ENCODE results near the gene HOXD10.
A peak's percentile ranks its signal among the peaks of the same experiment; 100 is the strongest.

The HOXD10 gene

DNA sequence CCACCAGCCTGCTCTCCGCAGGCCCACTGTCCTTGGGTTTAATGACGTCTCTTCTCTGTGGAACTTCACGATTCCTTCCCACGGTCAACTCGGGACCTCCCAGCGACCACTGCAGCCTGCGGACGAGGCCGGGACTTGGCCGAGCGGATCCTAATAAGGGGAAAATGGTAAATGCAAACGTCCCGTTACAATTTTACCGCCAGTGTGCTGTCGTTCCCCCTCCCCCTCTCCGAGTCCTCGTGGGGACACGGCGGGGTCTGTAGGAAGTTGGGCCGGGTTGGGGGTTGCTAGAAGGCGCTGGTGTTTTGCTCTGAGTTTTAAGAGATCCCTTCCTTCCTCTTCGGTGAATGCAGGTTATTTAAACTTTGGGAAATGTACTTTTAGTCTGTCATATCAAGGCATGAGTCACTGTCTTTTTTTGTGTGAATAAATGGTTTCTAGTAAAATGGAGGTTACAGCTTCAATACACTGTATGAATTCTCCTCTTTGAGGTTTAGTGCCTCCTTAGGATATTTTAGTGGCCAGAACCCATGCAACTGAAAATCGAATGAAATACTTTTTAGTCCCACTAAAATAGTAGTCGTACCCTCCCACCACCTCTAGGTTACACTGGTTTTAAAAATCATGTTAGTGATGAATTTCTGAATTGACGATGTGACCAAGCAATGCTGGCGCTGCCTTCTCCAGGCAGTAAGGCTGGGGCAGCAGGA, 7.2 kb upstream of the HOXD10 start:
- ChIA-PET CTCF (interaction anchor here (0.6 to 9.0 kb wide), 16 partner anchors 7 to 1040 kb away, joined by 3 to 73 read pairs (median 11); partner anchors contain the start of gene HOXD9), POLR2A (no interaction called here)
- no peak for TF ChIP-seq CTCF (IDR thresholded peaks at IDR 0.05; ENCODE audit: insufficient read depth, low read length, missing control alignments)
- DNase-seq (ENCODE audit: low read depth, low spot score): no peak
- H3K4me3 ChIP-seq (ENCODE audit: low read depth, low read length): no peak overlapping the region

GRCh38 chr2:176109946-176110345, 6.6 kb upstream of the HOXD10 start:
- no peak for DNase-seq (ENCODE audit: low read depth, low spot score)
- H3K4me3 ChIP-seq (ENCODE audit: low read depth, low read length): no peak overlapping the region
- ChIA-PET POLR2A (no interaction called here), CTCF (interaction anchor here (0.6 to 9.0 kb wide), 22 partner anchors 8 to 1047 kb away, joined by 3 to 73 read pairs (median 8); partner anchors contain the start of gene HOXD9)
- no peak for TF ChIP-seq CTCF (IDR thresholded peaks at IDR 0.05; ENCODE audit: insufficient read depth, low read length, missing control alignments)

DNA sequence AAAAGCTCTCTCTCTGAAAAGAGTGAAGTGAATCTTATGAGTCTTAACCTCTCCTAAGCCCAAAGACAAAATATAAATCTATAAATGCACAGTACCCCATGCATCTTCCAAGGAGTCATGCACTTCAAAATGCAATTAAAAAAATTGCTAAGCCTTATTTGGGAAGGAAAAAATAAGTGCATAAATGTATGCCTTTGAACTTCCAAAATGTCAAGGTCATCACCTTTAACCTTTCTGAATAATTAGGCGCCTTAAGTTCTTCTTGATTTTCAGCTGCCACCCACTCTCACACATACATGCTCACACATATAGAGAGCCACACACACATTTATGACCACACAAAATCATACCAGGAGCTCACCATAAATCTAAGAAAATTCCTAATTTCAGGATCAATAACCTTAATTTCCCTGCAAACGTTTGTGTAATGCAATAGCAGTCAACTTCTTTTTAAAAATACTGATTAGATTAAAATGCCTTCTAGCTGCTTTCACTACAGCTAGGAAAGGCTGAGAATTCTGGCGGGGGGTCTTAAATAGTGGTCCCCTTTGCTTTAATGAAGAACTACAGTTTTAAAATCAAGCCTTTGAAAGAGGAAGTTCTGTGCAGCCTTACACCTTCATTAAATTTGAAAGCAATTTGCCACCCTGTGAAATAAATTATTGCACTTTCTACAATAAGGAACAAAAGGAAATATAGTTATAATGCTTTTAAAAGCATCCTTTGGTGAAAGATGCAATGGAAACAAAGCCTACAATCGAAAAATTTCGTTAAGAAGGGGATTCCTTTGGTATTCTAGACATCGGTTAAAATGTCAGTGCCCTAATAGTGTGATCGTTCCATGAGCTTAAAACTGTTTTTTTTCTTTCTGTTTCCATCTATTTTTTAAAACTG, 5.9 kb upstream of the HOXD10 start:
- POLR2A ChIA-PET: no interaction called here
- CTCF ChIA-PET: interaction anchor here (0.6 to 9.0 kb wide), 37 partner anchors 9 to 1047 kb away, joined by 3 to 73 read pairs (median 4); partner anchors contain the start of gene HOXD9
- DNase-seq (ENCODE audit: low read depth, low spot score): no peak
- no peak for TF ChIP-seq CTCF (IDR thresholded peaks at IDR 0.05; ENCODE audit: insufficient read depth, low read length, missing control alignments)
- no peak overlapping the region for H3K4me3 ChIP-seq (ENCODE audit: low read depth, low read length)

GRCh38 chr2:176111309-176111663, 5.3 kb upstream of the HOXD10 start:
- no peak for DNase-seq (ENCODE audit: low read depth, low spot score)
- CTCF ChIA-PET: interaction anchor here (0.6 to 9.0 kb wide), 34 partner anchors 9 to 1052 kb away, joined by 3 to 73 read pairs (median 6); partner anchors contain the start of gene HOXD9
- TF ChIP-seq CTCF (IDR thresholded peaks at IDR 0.05; ENCODE audit: insufficient read depth, low read length, missing control alignments): peak; percentile 85
- H3K4me3 ChIP-seq (ENCODE audit: low read depth, low read length): no peak overlapping the region
- POLR2A ChIA-PET: no interaction called here

DNA sequence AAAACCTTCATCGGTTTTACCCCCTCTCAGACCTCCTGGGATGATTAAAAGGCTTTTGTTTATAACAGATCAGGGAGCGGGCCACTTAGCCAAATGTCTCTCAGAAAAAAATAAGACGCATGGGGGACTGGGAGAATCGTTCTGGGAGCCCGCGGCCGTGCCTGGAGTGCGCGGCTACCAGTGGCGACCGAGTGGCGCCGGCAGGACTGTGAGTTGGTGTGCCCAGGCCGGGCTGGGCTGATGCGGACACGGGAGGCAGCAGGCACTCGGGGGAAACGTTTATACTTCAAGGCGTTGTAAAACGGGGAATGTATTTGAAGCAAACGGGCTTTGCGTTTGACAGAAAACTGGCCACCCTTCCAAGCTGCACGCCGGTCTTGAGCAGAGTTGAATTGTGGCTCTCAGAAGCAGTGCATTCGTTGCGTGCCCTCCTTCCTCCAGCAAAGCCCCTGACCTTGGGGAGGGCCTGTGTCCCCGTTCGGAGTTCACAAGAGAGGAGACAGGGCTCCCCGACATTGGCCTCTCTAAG, 4.7 kb upstream of the HOXD10 start:
- ChIA-PET POLR2A (no interaction called here), CTCF (interaction anchor here (0.6 to 9.0 kb wide), 29 partner anchors 9 to 1312 kb away, joined by 3 to 73 read pairs (median 6); partner anchors contain the start of gene HOXD9)
- H3K4me3 ChIP-seq (ENCODE audit: low read depth, low read length): no peak overlapping the region
- no peak for DNase-seq (ENCODE audit: low read depth, low spot score)
- TF ChIP-seq CTCF (IDR thresholded peaks at IDR 0.05; ENCODE audit: insufficient read depth, low read length, missing control alignments): no peak
